Tibial nerve (tissue), 4 donors: Measurements from ENCODE around the gene CLIC5. TPM values are rescaled to one million over a fixed set of nuclear protein-coding genes. Genes with fewer than 3 reads are reported as not detected.

Experiments used
- DNase-seq, 2 donors: peaks; one replicate each; pipeline ENCODE4 v3.0.0-alpha.2; 2019; ENCODE audit warnings: low spot score in 2 of 2
- H3K27ac ChIP-seq, 4 donors: fragments of 200-600 bp; sonication (generic) in 3 of 4; one replicate each; pipeline ENCODE4 v1.5.1; 2017 to 2019; ENCODE audit warnings: mild to moderate bottlenecking in 1 of 4
- H3K27me3 ChIP-seq, 2 donors: fragments of 200-600 bp; sonication (generic) in 1 of 2; one replicate each; pipeline versions ENCODE4 v1.5.1 to v1.6.0; 2017 to 2019
- H3K36me3 ChIP-seq, 3 donors: fragments of 200-600 bp; sonication (generic); one replicate each; pipeline ENCODE4 v1.5.1; 2018 to 2019
- H3K4me1 ChIP-seq, 4 donors: fragments of 200-600 bp; sonication (generic) in 3 of 4; one replicate each; pipeline ENCODE4 v1.5.1; 2017 to 2019
- H3K4me3 ChIP-seq, 4 donors: fragments of 200-600 bp; sonication (generic) in 3 of 4; one replicate each; pipeline ENCODE4 v1.5.1; 2017 to 2019; ENCODE audit warnings: mild to moderate bottlenecking in 1 of 4, moderate library complexity in 1 of 4
- H3K9me3 ChIP-seq, 4 donors: fragments of 200-600 bp; sonication (generic) in 3 of 4; one replicate each; pipeline ENCODE4 v1.5.1; 2017 to 2019
- CTCF ChIP-seq, 5 experiments: fragments of 200-600 bp in 3 of 5; fragments of 450-650 bp in 2 of 5; sonication (generic) in 3 of 5; IDR thresholded peaks; one replicate each; pipeline ENCODE4 v1.5.1; 2016 to 2019; ENCODE audit warnings: antibody characterized with exemption in 5 of 5, mild to moderate bottlenecking in 3 of 5, moderate library complexity in 2 of 5
- EP300 ChIP-seq, 2 donors: sonication (generic); formaldehyde crosslinking; IDR thresholded peaks; one replicate each; pipeline ENCODE4 v1.6.1; 2017; ENCODE audit warnings: antibody characterized with exemption in 2 of 2, mild to moderate bottlenecking in 1 of 2
- POLR2A ChIP-seq, 2 donors: fragments of 450-650 bp; IDR thresholded peaks; one replicate each; pipeline ENCODE4 v1.6.1; 2017; ENCODE audit warnings: antibody characterized with exemption in 2 of 2, mild to moderate bottlenecking in 2 of 2, moderate library complexity in 2 of 2
- WGBS, 2 donors: methylation state at CpG; one replicate each; pipeline ENCODE4 v1.1.5; 2018; 5-methylcytosine and 5-hydroxymethylcytosine counted together
- total RNA-seq, 4 donors: library from RNA; depleted of rRNA; stranded (reverse); fragments of >200 nt; gene quantifications; one replicate each; pipeline ENCODE4 v1.1.0, GENCODE V29; 2016

CLIC5 gene
- total RNA-seq, 4 donors from 2014 or later, result 6.6 to 47.2 (median 34.8) TPM

DNA sequence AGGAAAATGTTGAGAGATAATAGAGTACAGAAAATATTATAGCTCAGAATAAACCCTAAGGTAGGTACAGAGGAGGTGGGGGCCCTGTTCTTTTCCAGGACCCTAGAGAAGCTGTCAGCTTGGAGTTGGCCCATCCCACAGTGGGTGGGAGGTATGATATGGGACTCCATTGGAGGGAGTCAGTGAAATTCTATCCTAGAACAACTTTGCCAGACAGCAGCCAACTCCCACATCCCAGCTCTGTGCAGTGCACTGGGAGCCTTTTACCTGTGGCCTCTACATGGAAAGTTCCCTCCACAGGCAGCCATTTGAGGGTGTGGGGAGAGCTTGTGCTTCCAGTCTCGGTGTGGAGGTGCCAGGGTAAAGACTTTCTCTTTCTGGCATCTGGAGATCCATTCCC is 36.8 kb upstream of the CLIC5 start:
- no peak overlapping the region for H3K4me3 ChIP-seq
- H3K27me3 ChIP-seq, result no peaks in the 10 kb centered on the region
- WGBS, 2 donors, result 64 to 86% methylated on average over 1 of the region's 1 CpG
- no peak for TF ChIP-seq CTCF (IDR thresholded peaks at IDR 0.05)
- TF ChIP-seq EP300 (IDR thresholded peaks at IDR 0.05), result no peak
- TF ChIP-seq POLR2A (IDR thresholded peaks at IDR 0.05), result no peak
- H3K4me1 ChIP-seq, result peaks cover 0 to 17% (median 8%) of the 10 kb centered on the region in 4 donors
- peak overlapping the region in 3 of 4 donors; percentile 37 to 66 (median 53) for H3K27ac ChIP-seq
- DNase-seq, result no peak
- no peaks in the 10 kb centered on the region for H3K9me3 ChIP-seq
- H3K36me3 ChIP-seq, result no peaks in the 10 kb centered on the region

DNA sequence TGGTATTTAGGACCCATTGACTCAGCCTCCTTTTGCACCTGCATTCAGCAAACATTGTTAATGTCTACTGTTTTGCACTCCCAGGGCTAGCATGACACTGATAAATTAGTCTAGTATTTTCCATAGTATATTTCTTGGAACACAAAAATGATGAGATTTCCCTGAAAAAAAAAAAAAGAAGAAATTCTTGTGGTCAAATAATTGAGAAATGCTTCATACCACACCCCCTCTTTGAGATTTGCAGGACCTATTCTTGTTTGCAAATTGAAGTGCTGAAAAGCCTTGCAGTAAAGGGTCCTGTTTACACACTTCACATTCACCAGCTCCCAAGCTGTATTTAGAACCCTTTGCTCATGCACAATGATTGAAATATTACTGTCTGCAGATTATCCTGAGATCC is 36.3 kb upstream of the CLIC5 start:
- H3K4me3 ChIP-seq, result no peak overlapping the region
- H3K9me3 ChIP-seq, result no peaks in the 10 kb centered on the region
- no peaks in the 10 kb centered on the region for H3K36me3 ChIP-seq
- H3K27ac ChIP-seq, result peak overlapping the region in 2 of 4 donors; percentile 37 to 66
- DNase-seq, result no peak
- no peaks in the 10 kb centered on the region for H3K27me3 ChIP-seq
- TF ChIP-seq POLR2A (IDR thresholded peaks at IDR 0.05) (no peak), EP300 (IDR thresholded peaks at IDR 0.05) (no peak), CTCF (IDR thresholded peaks at IDR 0.05) (no peak)
- H3K4me1 ChIP-seq, result peaks cover 0 to 17% (median 8%) of the 10 kb centered on the region in 4 donors

- Histone ChIP-seq H3K4me3 (no peak overlapping the region), H3K27ac (peak overlapping the region in 1 of 4 donors; percentile 9), H3K27me3 (no peaks in the 10 kb centered on the region), H3K36me3 (no peaks in the 10 kb centered on the region), H3K4me1 (peaks cover 0 to 17% (median 8%) of the 10 kb centered on the region in 4 donors), H3K9me3 (no peaks in the 10 kb centered on the region)
- TF ChIP-seq CTCF (IDR thresholded peaks at IDR 0.05) (no peak), EP300 (IDR thresholded peaks at IDR 0.05) (no peak), POLR2A (IDR thresholded peaks at IDR 0.05) (no peak)
- DNase-seq, result no peak
Measured at GRCh38 chr6:46050845-46051405, 35.3 kb upstream of the CLIC5 start.

DNA sequence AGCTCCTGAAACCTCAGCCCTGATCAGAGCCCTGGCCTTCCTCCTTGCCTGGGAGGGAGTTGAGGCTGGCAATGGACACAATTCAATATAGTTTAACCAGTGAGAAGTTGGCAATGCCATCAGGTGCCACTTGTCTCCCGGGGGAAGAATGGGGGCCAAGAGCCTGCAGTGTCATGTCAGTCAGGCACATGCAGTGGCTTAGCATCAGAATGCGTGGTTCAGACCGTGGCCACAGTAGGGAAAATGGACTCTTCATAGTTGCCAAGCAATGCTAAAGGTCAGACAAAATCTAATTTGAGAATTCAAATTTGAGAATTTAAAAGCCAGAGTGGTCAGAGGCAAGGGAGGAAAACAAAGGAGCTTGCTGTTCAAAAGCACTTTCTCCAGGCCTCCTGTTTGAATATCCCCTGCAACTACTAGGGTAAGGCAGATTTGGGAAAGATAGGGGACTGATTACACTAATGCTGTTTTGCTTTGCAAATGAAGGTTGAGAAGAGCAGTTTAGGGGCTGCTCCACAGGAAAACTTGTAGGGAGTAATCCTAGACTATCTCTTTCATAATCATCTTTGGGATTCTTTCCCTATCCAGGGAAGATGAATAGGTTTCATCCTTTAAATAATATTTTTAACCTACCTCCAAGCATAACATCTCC is 33.1 kb upstream of the CLIC5 start:
- H3K9me3 ChIP-seq, result no peaks in the 10 kb centered on the region
- H3K4me3 ChIP-seq, result no peak overlapping the region
- no peak for DNase-seq
- WGBS, 2 donors, result 47 to 60% methylated on average over 3 of the region's 3 CpGs
- H3K4me1 ChIP-seq, result peaks cover 0 to 33% (median 8%) of the 10 kb centered on the region in 4 donors
- no peaks in the 10 kb centered on the region for H3K27me3 ChIP-seq
- no peaks in the 10 kb centered on the region for H3K36me3 ChIP-seq
- TF ChIP-seq POLR2A (IDR thresholded peaks at IDR 0.05), result no peak
- TF ChIP-seq EP300 (IDR thresholded peaks at IDR 0.05), result no peak
- TF ChIP-seq CTCF (IDR thresholded peaks at IDR 0.05), result no peak
- H3K27ac ChIP-seq, result peak overlapping the region in 1 of 4 donors; percentile 29

DNA sequence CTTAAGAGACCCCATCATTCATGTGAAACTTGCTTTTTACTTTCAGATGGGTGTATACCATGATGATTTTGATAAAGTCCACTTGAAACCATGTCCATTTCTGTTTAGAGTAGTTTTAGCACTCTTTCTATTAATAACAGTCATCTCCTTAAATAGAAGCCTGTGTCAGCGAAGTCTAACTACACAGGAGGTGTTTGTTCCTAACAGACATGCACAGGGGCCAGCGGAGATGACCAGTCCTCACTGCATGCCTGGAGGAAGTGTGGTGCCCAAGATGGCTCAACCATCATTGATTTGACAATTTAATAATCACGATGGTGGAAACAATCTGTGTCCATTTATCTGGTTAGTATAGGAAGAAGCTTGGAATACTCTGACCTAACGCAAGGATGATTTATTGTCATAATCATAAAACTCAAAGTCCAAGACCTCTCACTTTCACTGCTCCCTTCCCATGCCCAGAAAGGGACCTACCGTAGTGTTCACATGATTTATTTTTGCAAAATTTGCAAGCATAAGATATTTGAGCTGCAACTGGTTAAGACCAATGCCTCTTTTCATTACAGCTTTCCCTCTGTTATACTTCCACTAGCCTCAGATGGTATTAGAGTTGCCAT is 31.0 kb upstream of the CLIC5 start:
- 76 to 87% methylated on average over 5 of the region's 5 CpGs for WGBS, 2 donors
- Histone ChIP-seq H3K9me3 (no peaks in the 10 kb centered on the region), H3K4me3 (no peak overlapping the region), H3K36me3 (no peaks in the 10 kb centered on the region), H3K27ac (no peak overlapping the region), H3K27me3 (no peaks in the 10 kb centered on the region), H3K4me1 (peaks cover 0 to 36% (median 0%) of the 10 kb centered on the region in 4 donors)
- TF ChIP-seq EP300 (IDR thresholded peaks at IDR 0.05), result no peak
- TF ChIP-seq CTCF (IDR thresholded peaks at IDR 0.05), result no peak
- TF ChIP-seq POLR2A (IDR thresholded peaks at IDR 0.05), result no peak
- no peak for DNase-seq
